K562 (cell line): ENCODE measurements around the gene GPR148. TPM values are rescaled to one million over a fixed set of nuclear protein-coding genes. Genes with fewer than 3 reads are reported as not detected.

Experiments used
- ATAC-seq: fragments of 200-7000 bp; cut with Tn5 transposase; 3 replicates; pipeline ENCODE4 v1.9.1; 2020; ENCODE audit warnings: moderate library complexity
- BruUV-seq: library from RNA; stranded (reverse); fragments of 400-500 nt; replicated peaks from 2 replicates; lab custom pipeline; 2021; lab: Mats Ljungman, UMichigan
- CTCF ChIA-PET: fragments of 300-600 bp; formaldehyde crosslinking; extraction: SDS; loops from one replicate; lab custom pipeline; 2021; ENCODE audit warnings: low intra/inter-chr PET ratio; lab: Yijun Ruan, JAX
- POLR2A ChIA-PET: fragments of 300-600, 350-650 bp; sonication (Branson Sonifier 250); formaldehyde crosslinking; extraction: SDS; loops from one replicate; lab custom pipeline; 2021; ENCODE audit warnings: antibody characterized with exemption, inconsistent platforms; lab: Yijun Ruan, JAX
- DNase-seq, 4 experiments: peaks; one replicate each; pipeline versions ENCODE4 v3.0.0 to v3.0.0-alpha.2; 2011 to 2018; ENCODE audit warnings: low spot score in 3 of 4, mixed read lengths in 3 of 4; ENCODE audit errors: extremely low read depth in 1 of 4
- FAIRE-seq: peaks from 2 replicates; lab custom pipeline; 2011; peaks lifted over from hg19 to GRCh38; lab: Jason Lieb, UNC
- H2AFZ ChIP-seq: 2 replicates; pipeline ENCODE4 v1.6.0; 2011; ENCODE audit warnings: low read depth, low read length, control low read depth, inconsistent platforms
- H3K27ac ChIP-seq: fragments of 200-600 bp; 3 replicates; pipeline ENCODE4 v1.8.0; 2011; ENCODE audit warnings: low read depth, mild to moderate bottlenecking, control low read depth, inconsistent platforms, low read length, moderate library complexity, mixed read lengths; ENCODE audit errors: extremely low read depth
- H3K27me3 ChIP-seq, 2 experiments: fragments of 300-600 bp in 1 of 2; 2 replicates in 1 of 2; 3 replicates in 1 of 2; pipeline versions ENCODE4 v1.6.0 to v1.8.0; 2011; ENCODE audit warnings: inconsistent platforms in 2 of 2, low read length in 2 of 2, mild to moderate bottlenecking in 1 of 2, mixed read lengths in 1 of 2, moderate library complexity in 1 of 2; ENCODE audit not compliant: control insufficient read depth in 2 of 2, insufficient read depth in 2 of 2
- H3K36me3 ChIP-seq: fragments of 300-600 bp; 3 replicates; pipeline ENCODE4 v1.8.0; 2011; ENCODE audit warnings: mild to moderate bottlenecking, low read length, inconsistent platforms; ENCODE audit not compliant: control insufficient read depth, insufficient read depth
- H3K4me1 ChIP-seq, 2 experiments: fragments of 200-600 bp in 1 of 2; replicated peaks in 1 of 2; 2 replicates in 1 of 2; 3 replicates in 1 of 2; pipeline versions ENCODE4 v1.5.1 to v1.8.0; 2011; ENCODE audit warnings: inconsistent platforms in 2 of 2, low read length in 2 of 2, mild to moderate bottlenecking in 1 of 2, mixed read lengths in 1 of 2, moderate library complexity in 1 of 2; ENCODE audit not compliant: control insufficient read depth in 2 of 2, insufficient read depth in 2 of 2
- H3K4me2 ChIP-seq: 2 replicates; pipeline ENCODE4 v1.6.1; 2011; ENCODE audit warnings: low read length, control low read depth, inconsistent platforms, mixed read lengths; ENCODE audit not compliant: insufficient read depth
- H3K4me3 ChIP-seq: fragments of 200-600 bp; sonication (generic), shearing (Covaris generic); 2 replicates; pipeline ENCODE4 v1.5.1; 2016; ENCODE audit warnings: control low read depth, inconsistent platforms
- H3K79me2 ChIP-seq: fragments of 200-600 bp; 3 replicates; pipeline ENCODE4 v1.8.0; 2011; ENCODE audit warnings: low read length, inconsistent platforms; ENCODE audit not compliant: control insufficient read depth, insufficient read depth
- H3K9ac ChIP-seq, 2 experiments: 2 replicates each; pipeline versions ENCODE4 v1.6.0 to v1.6.1; 2011; ENCODE audit warnings: low read depth in 2 of 2, low read length in 2 of 2, control low read depth in 1 of 2, inconsistent platforms in 1 of 2, mild to moderate bottlenecking in 1 of 2, mixed read lengths in 1 of 2; ENCODE audit not compliant: insufficient read depth in 1 of 2
- H3K9me1 ChIP-seq: one replicate; pipeline ENCODE4 v1.6.0; 2011; ENCODE audit warnings: inconsistent platforms, mild to moderate bottlenecking, low read length, moderate library complexity; ENCODE audit not compliant: control insufficient read depth, insufficient read depth
- H3K9me3 ChIP-seq: replicated peaks from 2 replicates; pipeline ENCODE4 v1.5.1; 2011; ENCODE audit warnings: low read depth, low read length, inconsistent platforms; ENCODE audit not compliant: control insufficient read depth, insufficient read depth
- H4K20me1 ChIP-seq: replicated peaks from 2 replicates; pipeline ENCODE4 v1.6.1; 2011; ENCODE audit warnings: low read length, inconsistent platforms, mixed read lengths; ENCODE audit not compliant: control insufficient read depth, insufficient read depth
- BCLAF1 ChIP-seq, 2 experiments: fragments of 450-650 bp in 1 of 2; IDR thresholded peaks; 2 replicates each; pipeline ENCODE4 v1.6.1; 2011 to 2017; ENCODE audit warnings: low read depth in 2 of 2, antibody characterized with exemption in 1 of 2, borderline replicate concordance in 1 of 2, low read length in 1 of 2, mild to moderate bottlenecking in 1 of 2, mixed read lengths in 1 of 2; ENCODE audit not compliant: control insufficient read depth in 1 of 2
- CBFA2T3 ChIP-seq: fragments of 450-650 bp; IDR thresholded peaks from 2 replicates; pipeline ENCODE4 v1.6.1; 2017
- ERF ChIP-seq: fragments of 450-650 bp; formaldehyde crosslinking; IDR thresholded peaks from 2 replicates; pipeline ENCODE4 v1.4.0; 2020; ENCODE audit warnings: mild to moderate bottlenecking, mixed read lengths
- PREB ChIP-seq: sonication (generic); formaldehyde crosslinking; IDR thresholded peaks from 2 replicates; pipeline ENCODE4 v1.8.1; 2023; ENCODE audit warnings: mild to moderate bottlenecking, missing genetic modification reagents
- RFX7 ChIP-seq: fragments of 250-450 bp; sonication (Bioruptor Pico); IDR thresholded peaks from 2 replicates; pipeline ENCODE4 v1.5.1; 2021; ENCODE audit warnings: mild to moderate bottlenecking
- RNF2 ChIP-seq: sonication (generic); IDR thresholded peaks from 2 replicates; pipeline ENCODE4 v1.6.1; 2016
- SNAPC5 ChIP-seq: fragments of 250-450 bp; sonication (Bioruptor Pico); IDR thresholded peaks from 2 replicates; pipeline ENCODE4 v1.8.0; 2021; ENCODE audit warnings: moderate library complexity, mild to moderate bottlenecking, inconsistent platforms
- TCF7L2 ChIP-seq: fragments of 150-350 bp; IDR thresholded peaks from 2 replicates; pipeline ENCODE4 v1.6.1; 2016; ENCODE audit warnings: low read depth, mild to moderate bottlenecking, low read length, moderate library complexity
- THAP7 ChIP-seq: fragments of 250-450 bp; sonication (Bioruptor Pico); IDR thresholded peaks from 2 replicates; pipeline ENCODE4 v1.5.0; 2021
- ZNF175 ChIP-seq: fragments of 200-800 bp; sonication (Bioruptor generic); IDR thresholded peaks from 2 replicates; pipeline ENCODE4 v1.6.1; 2016; ENCODE audit warnings: low read depth, mild to moderate bottlenecking, missing genetic modification characterization, missing compliant biosample characterization
- ZNF398 ChIP-seq: fragments of 250-450 bp; sonication (Bioruptor Pico); IDR thresholded peaks from 2 replicates; pipeline ENCODE4 v1.8.0; 2021; ENCODE audit warnings: moderate library complexity, mild to moderate bottlenecking, inconsistent platforms
- ZNF668 ChIP-seq: fragments of 250-450 bp; sonication (Bioruptor Pico); IDR thresholded peaks from 2 replicates; pipeline ENCODE4 v1.8.0; 2022; ENCODE audit warnings: mild to moderate bottlenecking, inconsistent platforms
- ZNF696 ChIP-seq: fragments of 250-450 bp; sonication (Bioruptor Pico); conservative IDR thresholded peaks from 2 replicates; pipeline ENCODE4 v1.4.0; 2020; ENCODE audit warnings: mild to moderate bottlenecking, moderate library complexity
- WGBS: fragments of 100-300 bp; shearing (Covaris generic); methylation state at CpG from one replicate; pipeline ENCODE4 v1.1.6; 2016; ENCODE audit warnings: low coverage, mixed read lengths; ENCODE audit not compliant: insufficient coverage; ENCODE audit errors: missing lambda C conversion rate; 5-methylcytosine and 5-hydroxymethylcytosine counted together
- in situ Hi-C: fragments of 300-500 bp; cut with MboI; formaldehyde crosslinking; loops from 4 replicates; pipeline ENCODE4 v1.15.0; 2018; ENCODE audit warnings: inconsistent platforms, mixed read lengths
- intact Hi-C: fragments of 100-400 bp; cut with micrococcal nuclease; formaldehyde crosslinking; loops from 2 replicates; pipeline ENCODE4 v1.14.2; 2022
- polyA plus RNA-seq, 8 experiments: library from polyadenylated mRNA; depleted of rRNA in 4 of 8; stranded (reverse) in 5 of 8; unstranded in 3 of 8; fragments of >200 nt; fragmentation: Nextera tagmentation in 2 of 8; fragmentation: Illumina TruSeq in 1 of 8; extraction: Ambion mirVana in 2 of 8; extraction: Trizol in 1 of 8; gene quantifications; 2 replicates each; pipeline versions ENCODE4 v1.2.1 to v1.2.3, GENCODE V29; 2011 to 2014; ENCODE audit warnings: inconsistent platforms in 1 of 8, missing spikeins in 1 of 8
- total RNA-seq, 7 experiments: library from RNA; depleted of rRNA in 6 of 7; stranded (reverse); fragments of >200 nt in 6 of 7; fragmentation: Illumina TruSeq in 2 of 7; extraction: Trizol in 2 of 7; gene quantifications; 2 replicates each; pipeline versions ENCODE4 v1.2.1 to v1.2.3, GENCODE V29; 2011 to 2021; ENCODE audit warnings: low replicate concordance in 1 of 7

The GPR148 gene
- total and polyA plus RNA-seq, 9 of the 15 experiments (the other 6 are each of a cell fraction or from before 2014, with no cell fraction given): not detected

- no peak overlapping the region for H3K4me2 ChIP-seq
- intact Hi-C loops: no loop called here
- H3K27ac ChIP-seq: no peak overlapping the region
- FAIRE-seq (no peak), ATAC-seq (no peak), DNase-seq (no peak)
- H3K9ac ChIP-seq: no peak overlapping the region
- BruUV-seq: no TSS peak
- POLR2A ChIA-PET: no interaction called here
- no peaks in the 10 kb centered on the region for H4K20me1 ChIP-seq
- H2AFZ ChIP-seq: no peak overlapping the region
- CTCF ChIA-PET: no interaction called here
- in situ Hi-C loops: no loop called here
- H3K4me1 ChIP-seq: no peaks in the 10 kb centered on the region
- no peak overlapping the region for H3K4me3 ChIP-seq
- no peaks in the 10 kb centered on the region for H3K79me2 ChIP-seq
- no peaks in the 10 kb centered on the region for H3K9me1 ChIP-seq
- H3K36me3 ChIP-seq: no peaks in the 10 kb centered on the region
- H3K9me3 ChIP-seq: no peaks in the 10 kb centered on the region
- no peak for TF ChIP-seq ERF (CRISPR knock-in tag)
- TF ChIP-seq RFX7 (CRISPR knock-in tag): no peak
- no peak for TF ChIP-seq ZNF696 (CRISPR knock-in tag)
- no peak for TF ChIP-seq ZNF668
- TF ChIP-seq ZNF175 (CRISPR knock-in tag): no peak
- no peak for TF ChIP-seq TCF7L2
- no peak for TF ChIP-seq CBFA2T3
- no peak for TF ChIP-seq BCLAF1 (IDR thresholded peaks at IDR 0.05; ENCODE audit: borderline replicate concordance in 1 of 2, control insufficient read depth in 1 of 2, low read depth in 2 of 2, low read length in 1 of 2)
- TF ChIP-seq THAP7 (CRISPR knock-in tag): no peak
- no peak for TF ChIP-seq PREB (CRISPR knock-in tag)
- no peak for TF ChIP-seq SNAPC5
- no peak for TF ChIP-seq RNF2
- TF ChIP-seq ZNF398 (CRISPR knock-in tag): no peak
- H3K27me3 ChIP-seq: peaks cover 21 to 50% of the 10 kb centered on the region in 2 experiments
- 2% methylated on average over 19 of the region's 20 CpGs for WGBS
These were observed 15.6 kb downstream of the GPR148 start for GRCh38 chr2:130744287-130745117.
